Measurements from ENCODE around the gene ATP6AP1. TPM values are rescaled to one million over a fixed set of nuclear protein-coding genes. Genes with fewer than 3 reads are reported as not detected.

ATP6AP1 gene
- total and polyA plus RNA-seq, 2 of the 13 experiments (the other 11 are each of a cell fraction or from before 2014, with no cell fraction given) = 56.7 to 110 TPM

GRCh38 chrX:154378799-154379568 is 49.5 kb upstream of the ATP6AP1 start, which contains the start of gene EMD (continued):
- no peak; the same call in 1 of the 2 replicates for TF ChIP-seq PAXIP1 (CRISPR knock-in tag; conservative IDR thresholded peaks at IDR 0.05)
- TF ChIP-seq, protein P1, sequence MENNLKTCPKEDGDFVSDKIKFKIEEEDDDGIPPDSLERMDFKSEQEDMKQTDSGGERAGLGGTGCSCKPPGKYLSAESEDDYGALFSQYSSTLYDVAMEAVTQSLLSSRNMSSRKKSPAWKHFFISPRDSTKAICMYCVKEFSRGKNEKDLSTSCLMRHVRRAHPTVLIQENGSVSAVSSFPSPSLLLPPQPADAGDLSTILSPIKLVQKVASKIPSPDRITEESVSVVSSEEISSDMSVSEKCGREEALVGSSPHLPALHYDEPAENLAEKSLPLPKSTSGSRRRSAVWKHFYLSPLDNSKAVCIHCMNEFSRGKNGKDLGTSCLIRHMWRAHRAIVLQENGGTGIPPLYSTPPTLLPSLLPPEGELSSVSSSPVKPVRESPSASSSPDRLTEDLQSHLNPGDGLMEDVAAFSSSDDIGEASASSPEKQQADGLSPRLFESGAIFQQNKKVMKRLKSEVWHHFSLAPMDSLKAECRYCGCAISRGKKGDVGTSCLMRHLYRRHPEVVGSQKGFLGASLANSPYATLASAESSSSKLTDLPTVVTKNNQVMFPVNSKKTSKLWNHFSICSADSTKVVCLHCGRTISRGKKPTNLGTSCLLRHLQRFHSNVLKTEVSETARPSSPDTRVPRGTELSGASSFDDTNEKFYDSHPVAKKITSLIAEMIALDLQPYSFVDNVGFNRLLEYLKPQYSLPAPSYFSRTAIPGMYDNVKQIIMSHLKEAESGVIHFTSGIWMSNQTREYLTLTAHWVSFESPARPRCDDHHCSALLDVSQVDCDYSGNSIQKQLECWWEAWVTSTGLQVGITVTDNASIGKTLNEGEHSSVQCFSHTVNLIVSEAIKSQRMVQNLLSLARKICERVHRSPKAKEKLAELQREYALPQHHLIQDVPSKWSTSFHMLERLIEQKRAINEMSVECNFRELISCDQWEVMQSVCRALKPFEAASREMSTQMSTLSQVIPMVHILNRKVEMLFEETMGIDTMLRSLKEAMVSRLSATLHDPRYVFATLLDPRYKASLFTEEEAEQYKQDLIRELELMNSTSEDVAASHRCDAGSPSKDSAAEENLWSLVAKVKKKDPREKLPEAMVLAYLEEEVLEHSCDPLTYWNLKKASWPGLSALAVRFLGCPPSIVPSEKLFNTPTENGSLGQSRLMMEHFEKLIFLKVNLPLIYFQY (CRISPR knock-in tag; IDR thresholded peaks at IDR 0.05; ENCODE audit: borderline replicate concordance) = no peak
- TF ChIP-seq KDM3A (CRISPR knock-in tag; IDR thresholded peaks at IDR 0.05; ENCODE audit: low read depth) = no peak
- no peak for TF ChIP-seq STAT5B (CRISPR knock-in tag; IDR thresholded peaks at IDR 0.05)
- TF ChIP-seq HNRNPLL (IDR thresholded peaks at IDR 0.05; ENCODE audit: low read depth, low read length, poor library complexity, severe bottlenecking) = peak; percentile 95
- TF ChIP-seq, protein P2, sequence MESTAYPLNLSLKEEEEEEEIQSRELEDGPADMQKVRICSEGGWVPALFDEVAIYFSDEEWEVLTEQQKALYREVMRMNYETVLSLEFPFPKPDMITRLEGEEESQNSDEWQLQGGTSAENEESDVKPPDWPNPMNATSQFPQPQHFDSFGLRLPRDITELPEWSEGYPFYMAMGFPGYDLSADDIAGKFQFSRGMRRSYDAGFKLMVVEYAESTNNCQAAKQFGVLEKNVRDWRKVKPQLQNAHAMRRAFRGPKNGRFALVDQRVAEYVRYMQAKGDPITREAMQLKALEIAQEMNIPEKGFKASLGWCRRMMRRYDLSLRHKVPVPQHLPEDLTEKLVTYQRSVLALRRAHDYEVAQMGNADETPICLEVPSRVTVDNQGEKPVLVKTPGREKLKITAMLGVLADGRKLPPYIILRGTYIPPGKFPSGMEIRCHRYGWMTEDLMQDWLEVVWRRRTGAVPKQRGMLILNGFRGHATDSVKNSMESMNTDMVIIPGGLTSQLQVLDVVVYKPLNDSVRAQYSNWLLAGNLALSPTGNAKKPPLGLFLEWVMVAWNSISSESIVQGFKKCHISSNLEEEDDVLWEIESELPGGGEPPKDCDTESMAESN (CRISPR knock-in tag; conservative IDR thresholded peaks at IDR 0.05) = no peak; the same call in 1 of the 2 replicates
- TF ChIP-seq, protein P3, sequence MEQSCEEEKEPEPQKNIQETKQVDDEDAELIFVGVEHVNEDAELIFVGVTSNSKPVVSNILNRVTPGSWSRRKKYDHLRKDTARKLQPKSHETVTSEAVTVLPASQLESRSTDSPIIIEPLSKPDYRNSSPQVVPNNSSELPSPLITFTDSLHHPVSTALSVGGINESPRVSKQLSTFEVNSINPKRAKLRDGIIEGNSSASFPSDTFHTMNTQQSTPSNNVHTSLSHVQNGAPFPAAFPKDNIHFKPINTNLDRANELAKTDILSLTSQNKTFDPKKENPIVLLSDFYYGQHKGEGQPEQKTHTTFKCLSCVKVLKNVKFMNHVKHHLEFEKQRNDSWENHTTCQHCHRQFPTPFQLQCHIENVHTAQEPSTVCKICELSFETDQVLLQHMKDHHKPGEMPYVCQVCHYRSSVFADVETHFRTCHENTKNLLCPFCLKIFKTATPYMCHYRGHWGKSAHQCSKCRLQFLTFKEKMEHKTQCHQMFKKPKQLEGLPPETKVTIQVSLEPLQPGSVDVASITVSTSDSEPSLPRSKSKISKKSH (CRISPR knock-in tag; IDR thresholded peaks at IDR 0.05; ENCODE audit: borderline replicate concordance) = no peak
- no peak for TF ChIP-seq ATF3 (CRISPR knock-in tag; IDR thresholded peaks at IDR 0.05)
- TF ChIP-seq NCOA2 (CRISPR knock-in tag; IDR thresholded peaks at IDR 0.05) = no peak
- no peak for TF ChIP-seq ZNF746 (CRISPR knock-in tag; IDR thresholded peaks at IDR 0.05)
- TF ChIP-seq ZNF136 (CRISPR knock-in tag; IDR thresholded peaks at IDR 0.05; ENCODE audit: low read depth) = no peak
- TF ChIP-seq FOXA3 (CRISPR knock-in tag; IDR thresholded peaks at IDR 0.05) = no peak
- TF ChIP-seq ZNF615 (CRISPR knock-in tag; IDR thresholded peaks at IDR 0.05; ENCODE audit: borderline replicate concordance) = no peak
- TF ChIP-seq AKAP8 (CRISPR knock-in tag; IDR thresholded peaks at IDR 0.05) = peak; percentile 85
- TF ChIP-seq, protein P4, sequence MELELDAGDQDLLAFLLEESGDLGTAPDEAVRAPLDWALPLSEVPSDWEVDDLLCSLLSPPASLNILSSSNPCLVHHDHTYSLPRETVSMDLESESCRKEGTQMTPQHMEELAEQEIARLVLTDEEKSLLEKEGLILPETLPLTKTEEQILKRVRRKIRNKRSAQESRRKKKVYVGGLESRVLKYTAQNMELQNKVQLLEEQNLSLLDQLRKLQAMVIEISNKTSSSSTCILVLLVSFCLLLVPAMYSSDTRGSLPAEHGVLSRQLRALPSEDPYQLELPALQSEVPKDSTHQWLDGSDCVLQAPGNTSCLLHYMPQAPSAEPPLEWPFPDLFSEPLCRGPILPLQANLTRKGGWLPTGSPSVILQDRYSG (CRISPR knock-in tag; IDR thresholded peaks at IDR 0.05) = no peak
- no peak; the same call in 1 of the 2 replicates for TF ChIP-seq ZMYM4 (CRISPR knock-in tag; IDR thresholded peaks at IDR 0.05)
